ENCODE data around the gene RNASE4. TPM values are rescaled to one million over a fixed set of nuclear protein-coding genes. Genes with fewer than 3 reads are reported as not detected.
A peak's percentile ranks its signal among the peaks of the same experiment; 100 is the strongest.

The RNASE4 gene
- total RNA-seq, 2 donors from 2014 or later: 71.6 to 150 TPM

GRCh38 chr14:20742132-20742531, 57.8 kb downstream of the RNASE4 start:
- intact Hi-C loops (cut with DNase I): no loop called here
- H3K27ac ChIP-seq: no peak overlapping the region

GRCh38 chr14:20743556-20743955, 59.2 kb downstream of the RNASE4 start:
- H3K27ac ChIP-seq: no peak overlapping the region
- no peaks in the 10 kb centered on the region for H3K27me3 ChIP-seq (replicated peaks; ENCODE audit: insufficient read depth)
- TF ChIP-seq CTCF (IDR thresholded peaks at IDR 0.05): no peak
- no peak for TF ChIP-seq POLR2A (IDR thresholded peaks at IDR 0.05)
- peak; percentile 16 for TF ChIP-seq POLR2AphosphoS5 (IDR thresholded peaks at IDR 0.05)
- H3K4me1 ChIP-seq (replicated peaks): no peaks in the 10 kb centered on the region
- no peak overlapping the region for H3K4me3 ChIP-seq
- 66% methylated on average over 2 of the region's 2 CpGs for WGBS
- H3K36me3 ChIP-seq: no peaks in the 10 kb centered on the region
- intact Hi-C loops (cut with DNase I): no loop called here
- no peaks in the 10 kb centered on the region for H3K9me3 ChIP-seq
- DNase-seq (ENCODE audit: low spot score): peak; percentile 12

More at GRCh38 chr14:20742132-20742531, 57.8 kb downstream of the RNASE4 start:
- no peaks in the 10 kb centered on the region for H3K27me3 ChIP-seq (replicated peaks; ENCODE audit: insufficient read depth)
- H3K4me3 ChIP-seq: no peak overlapping the region
- H3K4me1 ChIP-seq (replicated peaks): no peaks in the 10 kb centered on the region
- TF ChIP-seq POLR2AphosphoS5 (IDR thresholded peaks at IDR 0.05): no peak
- no peak for TF ChIP-seq CTCF (IDR thresholded peaks at IDR 0.05)
- no peak for TF ChIP-seq POLR2A (IDR thresholded peaks at IDR 0.05)
- 80% methylated on average over 4 of the region's 4 CpGs for WGBS
- no peak for DNase-seq (ENCODE audit: low spot score)
- no peaks in the 10 kb centered on the region for H3K9me3 ChIP-seq
- no peaks in the 10 kb centered on the region for H3K36me3 ChIP-seq

GRCh38 chr14:20745571-20746358, 61.4 kb downstream of the RNASE4 start, which contains the start of gene EDDM3A:
EDDM3A (plus strand) TSS chr14:20745887; CDS start chr14:20747581, 1,694 bp downstream.
- intact Hi-C loops (cut with DNase I): no loop called here
- no peak within 1 kb of the TSS for H3K4me3 ChIP-seq
- no peaks in the 10 kb centered on the region for H3K36me3 ChIP-seq
- 84% methylated on average over 6 of the region's 6 CpGs for WGBS
- H3K27ac ChIP-seq: no peak within 1 kb of the TSS
- no peaks in the 10 kb centered on the region for H3K9me3 ChIP-seq
- no peaks in the 10 kb centered on the region for H3K27me3 ChIP-seq (replicated peaks; ENCODE audit: insufficient read depth)
- DNase-seq (ENCODE audit: low spot score): no peak
- H3K4me1 ChIP-seq (replicated peaks): no peaks in the 10 kb centered on the region
- no peak for TF ChIP-seq POLR2AphosphoS5 (IDR thresholded peaks at IDR 0.05)
- TF ChIP-seq POLR2A (IDR thresholded peaks at IDR 0.05): no peak
- TF ChIP-seq CTCF (IDR thresholded peaks at IDR 0.05): no peak

GRCh38 chr14:20746566-20746965, 62.2 kb downstream of the RNASE4 start:
- H3K4me1 ChIP-seq (replicated peaks): no peaks in the 10 kb centered on the region
- no peak overlapping the region for H3K27ac ChIP-seq
- H3K36me3 ChIP-seq: no peaks in the 10 kb centered on the region
- no peak overlapping the region for H3K4me3 ChIP-seq
- no peaks in the 10 kb centered on the region for H3K9me3 ChIP-seq
- intact Hi-C loops (cut with DNase I): no loop called here
- 90% methylated on average over 3 of the region's 3 CpGs for WGBS
- DNase-seq (ENCODE audit: low spot score): no peak
- TF ChIP-seq POLR2A (IDR thresholded peaks at IDR 0.05): no peak
- H3K27me3 ChIP-seq (replicated peaks; ENCODE audit: insufficient read depth): no peaks in the 10 kb centered on the region

- H3K4me1 ChIP-seq (replicated peaks): no peaks in the 10 kb centered on the region
- intact Hi-C loops (cut with DNase I): no loop called here
- no peak overlapping the region for H3K27ac ChIP-seq
- no peak overlapping the region for H3K4me3 ChIP-seq
- no peaks in the 10 kb centered on the region for H3K36me3 ChIP-seq
- WGBS: 96% methylated on average over 2 of the region's 2 CpGs
- DNase-seq (ENCODE audit: low spot score): no peak
- TF ChIP-seq POLR2A (IDR thresholded peaks at IDR 0.05): no peak
- TF ChIP-seq POLR2AphosphoS5 (IDR thresholded peaks at IDR 0.05): no peak
- TF ChIP-seq CTCF (IDR thresholded peaks at IDR 0.05): no peak
- H3K9me3 ChIP-seq: no peaks in the 10 kb centered on the region
- H3K27me3 ChIP-seq (replicated peaks; ENCODE audit: insufficient read depth): no peaks in the 10 kb centered on the region
These were observed 64.1 kb downstream of the RNASE4 start for GRCh38 chr14:20748439-20748838.

All from prostate gland (tissue), 2 donors.